ENCODE results near the gene SULT1A3.
"Not testable (repeated sequence)": the region's sequence is repeated elsewhere in the genome, so short reads cannot be mapped to it uniquely, and the experiment has no call there.

SULT1A3 gene

GRCh38 chr16:30194172-30194925 lies 4.7 kb upstream of the SULT1A3 start:
- H3K9me3 ChIP-seq (ENCODE audit: low read length); H3K4me1 ChIP-seq (ENCODE audit: insufficient read depth, low read length); H2AFZ ChIP-seq (ENCODE audit: low read depth, low read length); H3K36me3 ChIP-seq (ENCODE audit: insufficient read depth, low read length); H3K27me3 ChIP-seq (ENCODE audit: insufficient read depth, low read length): not testable (repeated sequence)
- peak overlapping the region; percentile 52 for H3K4me3 ChIP-seq (ENCODE audit: low read length)

- not testable (repeated sequence) for H3K9me3 ChIP-seq (ENCODE audit: low read length); H3K4me3 ChIP-seq (ENCODE audit: low read length); H3K36me3 ChIP-seq (ENCODE audit: insufficient read depth, low read length); H3K4me1 ChIP-seq (ENCODE audit: insufficient read depth, low read length); H3K27me3 ChIP-seq (ENCODE audit: insufficient read depth, low read length); H2AFZ ChIP-seq (ENCODE audit: low read depth, low read length)
Observed at GRCh38 chr16:30197001-30197400, 2.1 kb upstream of the SULT1A3 start.

- H3K27me3 ChIP-seq (ENCODE audit: insufficient read depth, low read length); H3K9me3 ChIP-seq (ENCODE audit: low read length); H3K36me3 ChIP-seq (ENCODE audit: insufficient read depth, low read length); H2AFZ ChIP-seq (ENCODE audit: low read depth, low read length); H3K4me1 ChIP-seq (ENCODE audit: insufficient read depth, low read length); H3K4me3 ChIP-seq (ENCODE audit: low read length): not testable (repeated sequence)
Observed at GRCh38 chr16:30199608-30200343, 721 bp downstream of the SULT1A3 start.

- not testable (repeated sequence) for H3K4me1 ChIP-seq (ENCODE audit: insufficient read depth, low read length); H2AFZ ChIP-seq (ENCODE audit: low read depth, low read length); H3K27me3 ChIP-seq (ENCODE audit: insufficient read depth, low read length); H3K9me3 ChIP-seq (ENCODE audit: low read length); H3K4me3 ChIP-seq (ENCODE audit: low read length); H3K36me3 ChIP-seq (ENCODE audit: insufficient read depth, low read length)
Observed at GRCh38 chr16:30205541-30206236, 6.6 kb downstream of the SULT1A3 start.

GRCh38 chr16:30206252-30206651 lies 7.2 kb downstream of the SULT1A3 start:
- H3K9me3 ChIP-seq (ENCODE audit: low read length); H3K27me3 ChIP-seq (ENCODE audit: insufficient read depth, low read length); H2AFZ ChIP-seq (ENCODE audit: low read depth, low read length); H3K4me3 ChIP-seq (ENCODE audit: low read length); H3K4me1 ChIP-seq (ENCODE audit: insufficient read depth, low read length); H3K36me3 ChIP-seq (ENCODE audit: insufficient read depth, low read length): not testable (repeated sequence)

- H3K4me1 ChIP-seq (ENCODE audit: insufficient read depth, low read length); H3K36me3 ChIP-seq (ENCODE audit: insufficient read depth, low read length); H2AFZ ChIP-seq (ENCODE audit: low read depth, low read length); H3K27me3 ChIP-seq (ENCODE audit: insufficient read depth, low read length); H3K9me3 ChIP-seq (ENCODE audit: low read length); H3K4me3 ChIP-seq (ENCODE audit: low read length): not testable (repeated sequence)
Observed at GRCh38 chr16:30207063-30207704, 8.1 kb downstream of the SULT1A3 start.

- not testable (repeated sequence) for H3K4me1 ChIP-seq (ENCODE audit: insufficient read depth, low read length); H2AFZ ChIP-seq (ENCODE audit: low read depth, low read length); H3K36me3 ChIP-seq (ENCODE audit: insufficient read depth, low read length); H3K9me3 ChIP-seq (ENCODE audit: low read length); H3K4me3 ChIP-seq (ENCODE audit: low read length); H3K27me3 ChIP-seq (ENCODE audit: insufficient read depth, low read length)
Observed at GRCh38 chr16:30209032-30209431, 10.0 kb downstream of the SULT1A3 start.

GRCh38 chr16:30211414-30211813 lies 12.4 kb downstream of the SULT1A3 start:
- not testable (repeated sequence) for H3K9me3 ChIP-seq (ENCODE audit: low read length); H2AFZ ChIP-seq (ENCODE audit: low read depth, low read length); H3K4me1 ChIP-seq (ENCODE audit: insufficient read depth, low read length); H3K4me3 ChIP-seq (ENCODE audit: low read length); H3K27me3 ChIP-seq (ENCODE audit: insufficient read depth, low read length); H3K36me3 ChIP-seq (ENCODE audit: insufficient read depth, low read length)

- H3K4me1 ChIP-seq (ENCODE audit: insufficient read depth, low read length); H3K9me3 ChIP-seq (ENCODE audit: low read length); H3K27me3 ChIP-seq (ENCODE audit: insufficient read depth, low read length); H3K4me3 ChIP-seq (ENCODE audit: low read length); H2AFZ ChIP-seq (ENCODE audit: low read depth, low read length); H3K36me3 ChIP-seq (ENCODE audit: insufficient read depth, low read length): not testable (repeated sequence)
Observed at GRCh38 chr16:30217082-30217481, 18.0 kb downstream of the SULT1A3 start.

GRCh38 chr16:30248379-30248778 lies 49.3 kb downstream of the SULT1A3 start, which contains the start of gene NPIPB13:
TSS of gene NPIPB13 (minus strand) at chr16:30248479. CDS start at chr16:30245573, 2,906 bp downstream.
- not testable (repeated sequence) for H3K27me3 ChIP-seq (ENCODE audit: insufficient read depth, low read length); H3K9me3 ChIP-seq (ENCODE audit: low read length); H3K4me3 ChIP-seq (ENCODE audit: low read length)

More at GRCh38 chr16:30248379-30248778, 49.3 kb downstream of the SULT1A3 start, which contains the start of gene NPIPB13:
- H3K36me3 ChIP-seq (ENCODE audit: insufficient read depth, low read length); H3K4me1 ChIP-seq (ENCODE audit: insufficient read depth, low read length); H2AFZ ChIP-seq (ENCODE audit: low read depth, low read length): not testable (repeated sequence)

Measured in neuron (in vitro differentiated cells).